ENCODE results near the gene CRAMP1.

The CRAMP1 gene

GRCh38 chr16:1721372-1721771 is 109.2 kb downstream of the CRAMP1 start:
- DNase-seq, result no peak

- DNase-seq, result no peak
Observed at GRCh38 chr16:1723450-1724147, 111.4 kb downstream of the CRAMP1 start.

- DNase-seq, result no peak
Observed at GRCh38 chr16:1724491-1724890, 112.3 kb downstream of the CRAMP1 start.

- no peak for DNase-seq
Observed at GRCh38 chr16:1726661-1727502, 114.7 kb downstream of the CRAMP1 start.
